Posterior cingulate gyrus (tissue), 11 donors: ENCODE data around the gene PPM1H.
"Not testable (repeated sequence)": the region's sequence is repeated elsewhere in the genome, so short reads cannot be mapped to it uniquely, and the experiment has no call there.

ENCODE experiments used
- DNase-seq, 10 donors: peaks; one replicate each; pipeline versions ENCODE4 v3.0.0 to v3.0.0-alpha.2; 2020 to 2021; ENCODE audit warnings: mixed read lengths in 3 of 10
- intact Hi-C: fragments of 100-400 bp; cut with DNase I; formaldehyde crosslinking; loops from one replicate; pipeline ENCODE4 v1.15.1; 2023

The PPM1H gene

DNA sequence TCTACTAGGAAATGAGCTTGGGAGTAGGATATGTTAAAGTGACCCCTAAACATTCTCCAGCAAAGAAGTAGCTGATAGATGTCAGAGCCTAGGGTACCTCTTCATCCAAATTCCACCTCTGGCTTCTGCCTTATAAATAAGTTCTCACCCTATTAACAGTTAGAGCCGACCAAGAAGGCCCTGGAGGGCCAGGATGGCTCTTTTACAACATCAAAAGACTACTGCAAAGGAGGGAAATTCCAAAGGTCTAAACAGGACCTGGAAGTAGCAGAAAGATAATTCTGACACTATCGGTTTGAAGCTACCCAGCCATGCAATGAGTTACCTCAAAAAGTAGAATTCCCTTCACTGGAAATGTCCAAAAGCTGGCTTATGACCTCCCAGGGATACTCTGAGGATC is 90.0 kb downstream of the PPM1H start:
- intact Hi-C loops = no loop called here
- DNase-seq = no peak

DNA sequence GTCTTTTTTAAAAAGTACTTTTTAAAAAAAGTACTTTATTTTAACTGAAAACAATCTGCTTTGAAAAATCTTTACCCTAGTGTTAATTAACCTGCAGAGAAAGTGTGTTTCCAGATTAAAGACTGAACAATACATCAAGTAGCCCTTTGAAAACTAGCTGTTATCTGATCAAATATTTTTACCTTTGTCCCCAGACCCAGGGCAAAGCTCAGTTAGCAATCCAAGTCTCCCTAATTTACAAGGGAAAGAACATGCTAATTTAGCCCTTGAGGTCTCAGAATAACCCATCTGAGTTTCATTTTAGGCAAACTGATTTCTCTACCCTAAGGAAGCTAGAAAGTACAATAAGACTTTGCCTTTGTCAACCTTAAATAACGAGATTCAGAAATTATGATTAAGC is 91.2 kb downstream of the PPM1H start:
- DNase-seq = no peak
- intact Hi-C loops = no loop called here

GRCh38 chr12:62841846-62842245 is 93.1 kb downstream of the PPM1H start:
- no peak for DNase-seq
- intact Hi-C loops = no loop called here

GRCh38 chr12:62840806-62841205 is 94.1 kb downstream of the PPM1H start:
- DNase-seq = no peak
- intact Hi-C loops = no loop called here

GRCh38 chr12:62839869-62840660 is 94.9 kb downstream of the PPM1H start:
- intact Hi-C loops = no loop called here

DNA sequence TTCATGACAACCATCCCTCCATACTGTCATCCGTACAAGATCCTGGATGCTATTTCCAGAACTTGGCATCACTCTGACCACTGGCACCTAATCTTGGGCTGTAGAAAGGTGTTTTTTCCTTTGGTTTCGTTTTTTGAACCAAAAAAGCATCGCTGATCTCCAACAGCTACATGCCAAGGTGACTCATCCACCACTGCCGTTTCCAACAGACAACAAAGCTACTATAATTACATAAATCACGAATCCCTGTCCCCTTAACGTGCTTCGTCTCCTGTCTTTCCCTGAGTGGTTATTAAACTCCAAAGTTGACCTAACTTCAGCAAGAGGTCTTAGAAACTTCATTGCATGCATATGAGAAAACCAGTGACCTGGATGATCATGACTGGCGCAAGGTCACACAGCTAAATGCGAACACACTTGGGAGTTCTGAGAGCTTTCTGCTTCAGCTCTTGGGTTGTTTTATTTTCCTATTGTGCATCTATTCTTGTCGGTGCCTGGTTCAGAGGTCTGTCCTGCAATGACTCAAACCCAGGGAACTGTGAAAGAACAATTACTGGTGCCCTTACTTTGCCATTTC is 99.9 kb downstream of the PPM1H start:
- intact Hi-C loops = no loop called here

More at GRCh38 chr12:62839869-62840660, 94.9 kb downstream of the PPM1H start:
- no peak for DNase-seq

DNA sequence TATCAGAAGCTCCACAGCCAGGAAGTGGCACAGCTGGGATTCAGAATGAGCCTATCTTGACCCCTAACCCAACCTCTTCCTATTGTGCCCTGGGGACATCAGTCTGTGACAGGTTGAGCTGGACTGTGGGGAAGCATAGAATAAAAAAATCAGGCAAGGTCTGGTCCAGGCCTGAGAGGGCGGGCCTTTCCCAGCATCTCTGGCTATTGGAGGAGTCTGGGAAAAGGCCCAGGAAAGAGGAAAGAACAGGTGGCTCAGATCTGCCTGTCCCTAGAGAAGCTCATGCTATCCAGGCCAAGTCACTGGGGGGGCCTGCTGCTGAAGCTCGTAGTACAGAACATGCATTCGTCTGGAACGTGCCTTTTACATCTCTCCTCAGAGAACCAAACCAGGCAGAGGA is 100.5 kb downstream of the PPM1H start:
- intact Hi-C loops = no loop called here
- DNase-seq = peak in 5 of 10 donors; percentile 14 to 85 (median 50)

More for the DNA sequence above, 99.9 kb downstream of the PPM1H start:
- DNase-seq = no peak

DNA sequence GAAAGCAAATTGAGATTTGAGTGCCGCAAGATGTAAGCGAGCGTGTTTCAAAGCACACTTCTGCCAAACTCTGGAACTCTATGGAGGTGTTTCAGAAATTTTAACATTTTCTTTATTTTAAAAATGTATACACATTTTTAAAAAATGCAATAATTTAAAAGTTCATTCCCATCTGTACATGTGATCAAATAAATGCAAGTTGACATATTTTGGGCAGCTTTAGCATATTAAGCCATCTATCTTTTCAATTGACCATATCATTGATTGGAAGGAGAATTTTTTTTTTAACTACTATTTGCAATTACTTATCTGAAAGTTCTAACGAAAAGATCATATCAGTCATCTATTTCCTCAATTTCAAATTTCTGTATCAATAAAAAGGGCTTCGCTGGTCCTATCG is 101.3 kb downstream of the PPM1H start:
- intact Hi-C loops = no loop called here
- no peak for DNase-seq

GRCh38 chr12:62832558-62832957 is 102.4 kb downstream of the PPM1H start:
- no peak for DNase-seq
- intact Hi-C loops = no loop called here

- no peak for DNase-seq
- intact Hi-C loops = no loop called here
Observed at GRCh38 chr12:62832027-62832426, 102.9 kb downstream of the PPM1H start.

DNA sequence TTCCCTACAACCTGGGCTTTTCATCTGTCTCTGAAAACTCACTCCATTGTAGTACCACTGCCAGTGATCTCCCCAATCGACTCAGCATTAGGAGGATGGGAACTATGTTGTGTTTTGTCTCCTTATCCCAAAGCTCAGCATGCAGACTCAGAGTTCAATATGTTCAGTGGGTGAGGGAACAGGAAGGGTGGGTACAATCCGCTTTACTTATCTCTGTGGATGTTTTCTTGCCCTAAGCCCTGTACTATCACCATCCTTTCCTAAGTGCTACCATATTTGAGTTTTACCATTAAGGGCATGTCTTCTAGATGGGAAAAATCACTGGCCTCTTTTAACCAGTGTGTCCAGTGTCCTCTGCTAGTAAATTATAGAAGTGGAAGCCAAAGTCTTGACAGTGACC is 107.1 kb downstream of the PPM1H start:
- no peak for DNase-seq
- intact Hi-C loops = no loop called here

DNA sequence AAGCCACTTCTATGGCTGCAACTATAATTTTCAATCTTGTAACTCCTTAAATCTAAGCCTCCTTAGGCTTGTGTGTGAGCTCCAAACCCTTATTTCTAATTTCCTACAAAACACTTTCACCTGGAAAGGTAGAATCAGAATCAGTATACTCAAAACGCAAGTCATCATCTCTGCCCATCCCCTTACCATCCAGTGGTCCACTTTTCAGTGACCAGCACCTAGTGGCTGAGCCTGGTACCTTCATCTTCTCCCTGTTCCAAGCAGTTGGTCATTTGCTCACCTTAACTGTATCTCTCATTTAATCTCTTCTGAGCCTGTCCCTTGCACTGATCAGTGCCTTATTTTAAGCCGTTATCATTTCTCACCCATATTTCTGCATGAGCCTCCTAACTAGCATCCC is 107.9 kb downstream of the PPM1H start:
- intact Hi-C loops = no loop called here

DNA sequence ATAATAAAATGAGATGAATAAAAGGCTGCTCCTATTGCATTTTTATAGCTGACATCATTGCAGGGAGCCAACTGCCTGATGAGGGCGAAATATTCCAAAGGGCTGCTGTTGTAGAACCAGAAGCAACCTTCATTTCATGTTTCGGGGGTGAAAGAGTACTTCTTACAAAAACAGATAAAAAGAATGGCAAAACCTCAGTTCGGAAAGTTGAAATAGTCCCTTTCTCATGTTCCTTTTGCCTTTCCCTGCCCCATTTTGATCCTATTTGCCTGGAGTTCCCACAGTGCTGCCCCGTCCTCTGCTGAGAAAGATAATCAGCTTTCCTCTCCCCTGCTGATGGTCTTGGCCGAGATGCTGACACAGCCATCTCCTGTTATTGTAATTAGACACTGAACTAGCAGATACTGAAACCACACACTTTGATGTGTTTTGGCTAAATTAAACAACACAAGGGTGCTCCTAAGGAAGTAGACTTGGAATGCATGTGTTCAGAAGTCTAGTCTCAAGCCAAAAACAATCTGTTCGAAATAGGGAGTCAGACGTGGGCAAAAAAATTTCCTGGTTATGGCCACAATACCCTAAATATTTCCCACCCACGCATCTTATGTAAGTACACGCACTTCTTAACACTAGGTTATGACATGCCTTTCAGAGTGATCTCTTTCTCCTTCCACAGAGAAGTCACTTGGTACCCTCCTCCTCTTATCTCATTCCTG is 117.2 kb downstream of the PPM1H start:
- intact Hi-C loops = no loop called here
- peak in 5 of 10 donors; percentile 29 to 70 (median 47) for DNase-seq

More for the DNA sequence above, 107.9 kb downstream of the PPM1H start:
- no peak for DNase-seq

GRCh38 chr12:62814243-62814642 is 120.7 kb downstream of the PPM1H start:
- intact Hi-C loops = no loop called here
- no peak for DNase-seq

DNA sequence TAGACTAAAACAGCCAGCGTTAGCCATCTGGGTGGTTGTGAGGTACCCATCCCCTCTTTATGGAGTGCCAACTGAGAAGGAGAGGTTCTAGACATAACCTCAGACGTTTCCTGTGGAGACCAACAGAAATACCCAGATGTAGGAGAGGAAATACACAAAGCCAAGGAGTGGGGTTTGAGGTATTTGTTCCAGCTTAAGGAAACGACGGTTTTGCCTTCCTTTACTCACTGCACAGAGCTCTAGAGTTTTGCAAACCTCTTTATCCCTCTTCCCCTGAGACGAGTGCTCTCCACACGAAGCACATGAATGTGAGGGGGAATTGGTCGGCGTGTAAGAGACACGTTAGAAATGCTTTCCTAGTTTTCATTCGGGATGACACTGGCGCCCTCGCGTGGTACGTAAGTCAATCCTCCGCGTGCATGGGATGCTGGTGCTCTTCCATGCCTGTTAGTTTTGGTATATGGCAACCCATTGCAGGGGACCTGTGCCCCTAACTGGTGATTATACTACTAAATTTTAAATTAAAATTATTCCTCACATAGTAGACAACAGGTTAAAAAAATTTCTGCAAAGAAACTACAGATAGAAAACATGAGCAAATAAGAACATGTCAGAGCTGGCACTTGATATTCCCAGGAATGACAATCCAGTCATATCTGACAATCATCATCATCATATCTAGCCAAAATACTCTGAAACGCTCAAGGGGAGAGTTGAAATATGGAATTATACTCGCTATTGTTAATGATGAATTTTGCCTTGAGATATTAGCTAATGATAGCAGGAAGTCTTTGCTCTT is 121.7 kb downstream of the PPM1H start:
- intact Hi-C loops = loop anchor here (2.0 kb wide), 1 partner anchor 122 kb away; the partner anchor contains the start of gene PPM1H
- peak; percentile 40 to 94 (median 67) for DNase-seq

- intact Hi-C loops, DNase-seq: not testable (repeated sequence)
Observed at GRCh38 chr12:62811481-62811880, 123.5 kb downstream of the PPM1H start.

GRCh38 chr12:62808166-62808879 is 126.6 kb downstream of the PPM1H start:
- intact Hi-C loops = no loop called here

GRCh38 chr12:62806893-62807292 is 128.1 kb downstream of the PPM1H start:
- intact Hi-C loops = no loop called here
- no peak for DNase-seq

More at GRCh38 chr12:62808166-62808879, 126.6 kb downstream of the PPM1H start:
- no peak for DNase-seq

GRCh38 chr12:62806244-62806836 is 128.6 kb downstream of the PPM1H start:
- no peak for DNase-seq
- intact Hi-C loops = no loop called here

GRCh38 chr12:62805517-62805916 is 129.4 kb downstream of the PPM1H start:
- no peak for DNase-seq
- intact Hi-C loops = no loop called here
